ENCODE data around the gene PCBD2.
"Not testable (repeated sequence)": the region's sequence is repeated elsewhere in the genome, so short reads cannot be mapped to it uniquely, and the experiment has no call there.

The PCBD2 gene

DNA sequence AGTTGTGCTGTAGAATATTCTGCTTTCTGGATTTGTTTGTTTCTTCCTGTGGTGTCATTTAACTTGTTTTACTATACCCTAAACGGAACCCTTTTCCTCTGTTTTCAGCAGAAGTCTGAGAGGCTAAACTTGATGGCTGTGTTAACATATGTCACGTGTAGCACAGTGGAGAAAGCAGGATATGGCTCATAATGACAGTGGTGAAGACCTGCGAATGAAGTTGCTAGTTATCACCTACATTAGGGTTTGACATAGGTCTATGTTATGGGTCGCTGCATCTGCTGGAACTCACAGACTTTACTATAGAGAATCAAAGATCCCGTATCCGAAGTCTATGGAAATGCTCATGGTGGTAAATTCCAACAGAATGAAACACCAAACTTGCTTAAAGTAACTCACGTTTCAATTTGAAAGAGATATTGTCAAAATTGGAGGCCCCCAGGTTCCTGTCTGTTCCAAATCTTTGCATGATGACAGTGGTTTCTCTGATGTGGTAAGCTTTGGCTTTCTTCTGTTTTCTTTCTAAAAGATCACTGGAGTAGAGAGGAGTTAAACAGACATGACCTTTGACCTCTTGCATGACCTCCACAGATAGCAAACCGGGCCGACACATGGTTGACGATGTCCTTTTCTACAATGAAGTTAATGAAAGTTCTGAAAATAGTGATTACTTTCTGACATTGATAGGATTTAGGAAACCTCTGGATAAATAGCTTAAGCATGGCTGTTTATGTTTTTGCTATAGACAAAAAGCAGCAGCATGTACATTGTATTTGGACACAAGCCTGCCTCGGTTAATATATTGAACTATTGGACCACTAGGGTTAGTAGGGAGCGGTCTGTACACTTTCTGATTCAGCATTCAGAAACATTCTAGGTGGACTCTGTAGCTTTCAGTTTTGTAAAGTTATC is 59.7 kb downstream of the PCBD2 start:
- no peak for DNase-seq

DNA sequence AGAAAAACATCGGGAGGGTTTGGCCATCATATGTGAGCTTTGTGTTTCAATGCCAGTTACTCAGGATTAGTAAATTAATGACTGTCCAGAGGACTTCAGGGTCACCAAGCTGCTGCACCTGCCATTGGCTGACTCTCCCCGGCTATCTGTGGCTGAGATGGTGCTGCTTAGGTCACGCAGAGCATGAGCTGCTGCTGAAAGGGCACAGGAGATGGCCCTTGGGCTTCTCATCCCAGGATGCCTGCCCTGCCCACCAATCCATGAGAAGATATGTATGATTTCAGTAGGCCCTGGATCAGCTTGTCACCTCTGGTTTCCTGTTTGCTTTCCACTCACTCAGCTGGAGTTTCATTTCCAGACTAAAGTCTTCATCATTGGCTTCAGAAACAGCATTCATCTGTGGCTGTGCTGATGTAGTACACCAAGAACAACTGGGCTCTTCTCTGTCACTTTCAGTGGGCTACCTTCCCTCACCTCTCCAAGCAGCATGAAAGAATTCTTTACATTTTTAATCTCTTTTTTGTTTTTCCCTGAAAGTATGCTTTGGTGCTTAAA is 60.4 kb downstream of the PCBD2 start:
- no peak for DNase-seq

DNA sequence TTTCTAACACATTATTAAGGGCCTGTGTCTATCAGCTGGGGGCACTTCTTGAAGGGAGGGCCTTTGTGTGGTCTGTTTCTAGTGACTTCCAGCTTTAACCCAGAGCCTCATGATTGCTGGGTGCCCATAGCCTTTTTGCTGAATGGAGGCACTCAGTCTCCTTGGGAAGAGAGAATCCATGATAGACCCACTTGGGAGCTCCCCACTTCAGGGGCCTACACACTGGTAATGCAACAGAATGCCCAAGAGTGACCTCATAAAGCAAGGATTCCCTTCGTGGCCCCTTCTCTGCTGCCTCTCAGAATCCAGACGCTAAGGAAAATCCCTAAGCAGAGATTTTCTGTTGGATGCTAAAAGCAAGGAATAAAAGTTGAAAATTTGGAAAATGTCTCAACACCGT is 62.7 kb downstream of the PCBD2 start, which contains the start of gene CATSPER3:
Gene CATSPER3, plus strand, starts transcription at position 301 of the 400 bp plus-strand sequence. Its CDS starts 85 bp downstream, at position 386.
- DNase-seq: no peak

DNA sequence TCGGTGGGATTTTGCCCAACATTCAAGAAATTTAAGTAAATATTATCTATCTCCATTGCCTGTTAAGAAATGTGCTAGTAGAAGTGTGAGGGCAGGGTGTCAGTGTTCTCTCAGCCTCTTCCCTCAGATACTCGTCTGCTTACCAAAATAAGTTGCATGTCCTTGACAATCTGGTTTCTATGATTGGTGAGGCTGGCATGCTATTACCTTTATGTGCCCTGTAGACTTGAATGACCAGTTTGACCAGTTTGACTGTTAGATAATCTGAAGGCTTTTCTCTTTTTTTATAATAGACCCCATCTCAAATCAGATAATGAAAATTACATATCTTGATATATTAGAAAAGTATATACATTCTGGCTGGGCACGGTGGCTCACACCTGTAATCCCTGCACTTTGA is 63.1 kb downstream of the PCBD2 start:
- no peak for DNase-seq

DNA sequence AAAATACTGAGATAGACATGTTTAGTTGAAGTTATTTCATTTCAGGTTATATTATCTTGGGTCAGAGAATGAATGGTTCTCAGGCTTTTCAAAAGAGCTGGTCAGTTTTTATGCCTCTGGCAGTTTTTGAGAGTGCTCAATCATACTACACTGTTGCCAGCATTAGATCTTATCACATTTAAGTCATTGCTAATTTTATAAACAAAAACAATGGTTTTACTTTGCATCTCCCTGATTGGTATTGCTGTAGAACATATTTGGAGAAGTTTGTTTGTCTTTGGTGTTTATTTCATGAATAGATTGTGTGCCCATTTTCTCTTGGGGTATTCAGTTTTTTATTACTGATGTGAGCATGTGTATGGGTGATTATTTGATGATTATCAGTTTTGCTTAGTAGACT is 64.2 kb downstream of the PCBD2 start:
- no peak for DNase-seq

DNA sequence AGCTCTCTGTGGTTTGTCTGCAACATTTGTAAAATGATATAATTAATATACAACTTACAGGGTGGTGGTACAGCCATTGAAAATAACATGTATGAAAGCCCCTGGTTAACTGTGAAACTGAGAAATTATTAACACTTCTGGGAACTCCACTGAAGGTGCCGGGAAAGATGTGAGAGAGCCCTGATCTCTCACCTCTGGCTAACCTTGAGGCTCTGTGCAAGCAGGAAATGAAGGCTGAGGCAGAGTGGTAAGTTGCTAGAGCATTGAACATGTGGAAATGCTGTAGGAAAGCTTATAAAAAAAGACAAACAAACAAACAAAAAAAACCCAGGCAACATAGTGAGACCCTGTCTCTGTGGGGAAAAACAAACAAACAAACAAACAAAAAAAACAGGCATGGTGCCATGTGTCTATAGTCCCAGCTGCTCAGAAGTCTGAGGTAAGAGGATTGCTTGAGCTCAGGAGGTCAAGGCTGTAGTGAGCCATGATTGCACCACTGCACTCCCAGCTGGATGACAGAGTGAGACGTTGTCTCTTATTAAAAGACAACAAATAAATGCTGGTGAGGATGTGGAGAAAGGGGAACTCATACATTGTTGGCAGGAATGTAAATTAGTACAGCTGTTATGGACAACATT is 70.3 kb downstream of the PCBD2 start:
- DNase-seq: no peak

DNA sequence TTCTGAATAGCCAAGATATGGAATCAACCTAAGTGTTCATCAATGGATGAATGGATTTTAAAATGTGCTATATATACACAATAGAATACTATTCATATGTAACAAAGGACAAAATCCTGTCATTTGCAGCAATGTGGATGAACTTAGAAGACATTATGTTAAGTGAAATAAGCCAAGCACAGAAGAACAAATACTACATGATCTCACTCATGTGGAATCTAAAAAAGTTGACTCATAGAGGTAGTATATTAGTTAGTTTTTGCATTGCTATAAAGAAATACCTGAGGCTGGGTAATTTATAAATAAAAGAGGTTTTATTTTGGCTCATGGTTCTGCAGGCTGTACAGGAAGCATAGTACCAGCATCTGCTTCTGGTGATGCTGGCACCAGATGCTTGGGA is 70.9 kb downstream of the PCBD2 start:
- no peak for DNase-seq

DNA sequence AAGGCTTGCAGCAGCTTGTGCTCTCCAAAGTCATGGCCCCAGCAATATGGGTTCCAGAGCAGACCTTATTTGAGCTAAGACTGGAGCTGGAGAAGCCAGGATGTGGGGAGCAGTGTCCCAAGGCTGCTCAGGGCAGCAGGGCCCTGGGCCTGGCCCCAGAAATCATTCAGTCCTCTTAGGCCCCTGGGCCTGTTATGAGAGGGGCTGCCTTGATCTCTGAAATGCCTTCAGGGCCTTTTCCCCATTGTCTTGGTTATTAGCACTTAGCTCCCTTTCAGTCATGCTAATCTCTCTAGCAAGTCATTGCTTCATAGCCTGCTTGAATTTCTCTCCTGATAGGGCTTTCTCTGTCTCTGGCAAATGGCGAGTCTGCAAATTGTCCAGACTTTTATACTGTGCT is 71.9 kb downstream of the PCBD2 start:
- DNase-seq: no peak

DNA sequence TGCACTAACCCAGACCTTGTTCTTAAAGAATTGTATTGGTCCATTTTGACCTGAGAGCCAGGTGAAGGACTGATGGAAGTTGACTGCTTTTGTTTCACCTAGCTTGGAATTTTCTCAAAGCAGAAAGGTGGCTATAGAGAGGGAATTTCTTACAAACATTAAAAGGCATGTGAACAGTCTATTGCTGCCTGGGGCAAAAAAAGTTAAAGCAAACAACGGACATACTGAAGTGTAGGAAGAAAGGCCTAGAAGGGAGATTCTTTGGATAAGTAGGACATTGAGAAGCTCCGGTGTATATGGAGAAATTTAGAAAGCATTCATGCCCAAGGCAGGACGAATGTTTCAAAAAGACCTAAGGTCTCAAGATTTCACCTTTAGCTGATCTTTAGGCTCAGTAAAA is 74.5 kb downstream of the PCBD2 start:
- no peak for DNase-seq

DNA sequence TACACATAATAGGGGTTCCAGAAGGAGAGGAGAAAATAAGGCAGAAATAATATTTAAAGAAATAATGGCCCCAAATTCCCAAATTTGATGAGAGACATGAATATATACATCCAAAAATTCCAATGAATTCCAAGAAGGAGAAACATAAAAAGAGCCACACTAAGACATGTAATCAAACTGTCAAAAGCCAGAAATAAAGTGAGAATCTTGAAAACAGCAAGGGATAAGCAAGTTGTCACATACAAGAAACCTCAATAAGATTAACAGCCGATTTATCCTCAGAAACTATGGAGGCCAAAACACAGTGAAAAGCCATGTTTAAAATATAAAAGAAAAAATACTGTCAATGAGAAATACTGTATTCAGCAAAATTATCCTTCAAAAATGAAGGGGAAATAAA is 77.3 kb downstream of the PCBD2 start:
- DNase-seq: no peak

DNA sequence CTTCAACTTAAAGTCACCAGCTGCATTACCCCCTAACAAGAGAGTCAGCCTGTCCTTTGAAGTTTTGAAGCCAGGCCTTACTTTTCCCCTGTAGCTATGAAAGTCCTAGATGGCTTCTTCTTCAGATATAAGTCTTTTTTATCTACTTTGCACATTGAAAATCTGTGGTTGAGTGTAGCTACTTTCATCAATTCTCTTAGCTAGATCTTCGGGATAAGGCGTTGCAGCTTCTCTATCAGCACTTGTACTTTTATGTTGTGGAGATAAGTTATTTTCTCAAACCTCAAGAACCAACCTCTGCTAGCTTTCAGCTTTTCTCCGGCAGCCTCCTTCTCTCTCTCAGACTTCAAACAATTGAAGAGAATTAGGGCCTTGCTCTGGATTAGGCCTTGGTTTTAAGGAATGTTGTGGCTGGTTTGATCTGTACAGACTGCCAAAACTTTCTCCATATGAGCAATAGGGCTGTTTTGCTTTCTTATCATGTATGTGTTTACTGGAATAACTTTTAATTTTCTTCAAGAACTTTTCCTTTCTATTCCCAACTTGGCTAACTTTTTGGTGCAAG is 84.4 kb downstream of the PCBD2 start:
- no peak for DNase-seq

DNA sequence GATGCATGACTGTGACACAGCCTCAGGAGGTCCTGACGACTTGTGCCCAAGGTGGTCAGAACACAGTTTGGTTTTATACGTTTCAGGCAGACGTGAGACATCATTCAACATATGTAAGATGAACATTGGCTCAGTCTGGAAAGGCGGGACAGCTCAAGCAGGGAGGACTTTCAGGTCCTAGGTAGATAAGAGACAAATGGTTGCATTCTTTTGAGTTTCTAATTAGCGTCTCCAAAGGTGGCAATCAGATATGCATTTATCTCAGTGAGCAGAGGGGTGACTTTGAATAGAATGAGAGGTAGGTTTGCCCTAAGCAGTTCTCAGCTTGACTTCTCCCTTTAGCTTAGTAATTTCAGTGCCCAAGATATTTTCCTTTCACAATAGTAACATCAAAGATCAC is 85.3 kb downstream of the PCBD2 start:
- DNase-seq: not testable (repeated sequence)

DNA sequence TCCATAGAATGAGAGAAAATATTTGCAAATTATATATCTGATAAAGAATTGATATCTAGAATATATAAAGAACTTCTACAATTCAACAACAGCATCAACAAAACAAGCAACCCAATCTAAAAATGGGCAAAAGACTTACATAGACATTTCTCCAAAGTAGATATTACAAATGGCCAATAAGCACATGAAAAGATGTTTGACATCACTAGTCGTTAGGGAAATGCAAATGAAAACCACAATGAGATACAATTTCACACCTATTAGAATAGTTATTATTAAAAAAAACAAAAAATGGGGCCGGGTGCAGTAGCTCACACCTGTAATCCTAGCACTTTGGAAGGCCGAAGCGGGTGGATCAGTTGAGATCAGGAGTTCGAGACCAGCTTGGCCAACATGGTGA is 87.2 kb downstream of the PCBD2 start:
- DNase-seq: no peak

DNA sequence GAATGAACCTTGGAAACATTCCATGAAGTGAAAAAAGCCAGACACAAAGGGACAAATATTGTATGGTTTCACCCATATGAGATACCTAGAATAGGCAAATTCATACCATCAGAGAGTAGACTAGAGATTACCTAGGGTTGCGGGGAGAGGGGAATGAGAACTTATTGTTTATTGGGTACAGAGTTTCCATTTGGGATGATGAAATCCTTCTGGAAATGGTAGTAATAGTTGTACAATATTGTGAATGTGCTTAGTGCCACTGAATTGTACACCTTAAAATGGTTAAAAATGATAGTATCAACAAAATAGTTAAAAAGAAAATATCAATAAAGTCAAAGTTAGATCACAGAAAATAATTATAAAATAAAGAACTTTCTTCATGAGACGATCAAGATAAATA is 88.2 kb downstream of the PCBD2 start:
- no peak for DNase-seq

DNA sequence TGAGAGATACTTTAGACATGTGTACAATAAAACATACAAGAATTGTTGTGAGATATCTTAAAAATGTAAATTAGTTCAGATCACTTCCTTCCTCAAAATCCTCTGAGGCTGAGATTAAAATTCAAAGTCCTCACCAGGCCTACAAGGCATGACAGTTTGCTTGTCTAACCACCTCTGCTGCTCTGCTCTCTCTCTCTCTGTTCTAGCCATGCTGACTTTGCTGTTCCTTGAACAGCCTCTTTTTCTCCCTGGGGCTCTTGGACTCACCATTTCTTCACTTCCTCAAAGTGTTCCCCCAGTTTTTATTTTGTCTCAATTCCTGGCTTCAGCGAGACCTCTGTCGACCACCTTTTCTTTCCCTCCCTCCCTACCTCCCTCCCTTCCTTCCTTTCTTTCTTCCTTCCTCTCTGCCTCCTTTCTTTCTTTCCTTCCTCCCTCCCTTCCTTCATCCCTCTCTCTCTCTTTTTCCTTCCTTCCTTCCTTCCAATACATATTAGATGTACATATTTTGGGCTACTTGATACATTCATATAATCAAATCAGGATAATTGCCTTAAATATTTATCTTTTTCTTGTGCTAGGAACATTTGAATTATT is 89.7 kb downstream of the PCBD2 start:
- no peak for DNase-seq

DNA sequence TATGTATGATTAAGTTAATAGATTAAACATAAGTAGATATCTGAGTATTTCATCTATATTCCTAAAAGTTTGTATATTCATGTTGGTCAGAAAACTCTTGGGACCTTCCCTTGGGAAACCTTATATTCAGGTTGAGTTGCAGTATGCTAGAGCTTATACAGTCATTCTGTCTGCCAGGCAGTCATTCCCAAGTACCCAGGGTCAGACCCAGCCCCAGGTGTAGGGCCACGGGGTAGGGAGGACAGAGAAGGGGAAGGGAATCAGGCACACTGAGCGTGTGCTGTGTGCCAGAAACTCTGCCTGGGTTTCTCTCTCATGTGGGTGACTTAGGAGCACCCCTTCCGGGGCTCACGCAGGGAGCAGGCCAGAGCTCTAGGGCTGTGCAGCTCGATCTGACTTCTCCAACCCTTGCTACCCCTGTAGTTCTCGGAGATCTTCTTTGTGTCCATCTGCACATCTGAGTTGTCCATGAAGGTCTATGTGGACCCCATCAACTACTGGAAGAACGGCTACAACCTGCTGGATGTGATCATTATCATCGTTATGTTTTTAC is 91.0 kb downstream of the PCBD2 start:
- DNase-seq: no peak

DNA sequence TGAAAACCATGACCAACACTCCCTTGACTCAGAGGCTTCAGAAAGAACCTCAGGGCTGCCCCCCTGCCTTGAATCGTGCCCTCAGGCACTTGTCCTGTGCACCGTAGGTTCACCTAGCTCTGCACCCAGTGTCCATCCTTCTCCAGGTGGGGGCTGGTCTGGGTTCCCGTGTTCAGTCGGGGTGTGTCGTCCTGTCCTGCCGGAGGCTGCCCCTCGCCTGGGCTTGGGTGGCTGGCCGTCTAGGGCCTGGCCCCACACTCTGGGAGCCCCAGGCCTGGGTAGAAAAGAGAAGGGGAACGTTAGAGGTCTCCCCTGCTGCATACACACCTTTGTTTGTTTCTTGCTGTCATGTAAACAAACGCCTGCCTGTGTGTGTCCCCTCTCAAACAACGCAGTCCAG is 92.1 kb downstream of the PCBD2 start:
- no peak for DNase-seq

DNA sequence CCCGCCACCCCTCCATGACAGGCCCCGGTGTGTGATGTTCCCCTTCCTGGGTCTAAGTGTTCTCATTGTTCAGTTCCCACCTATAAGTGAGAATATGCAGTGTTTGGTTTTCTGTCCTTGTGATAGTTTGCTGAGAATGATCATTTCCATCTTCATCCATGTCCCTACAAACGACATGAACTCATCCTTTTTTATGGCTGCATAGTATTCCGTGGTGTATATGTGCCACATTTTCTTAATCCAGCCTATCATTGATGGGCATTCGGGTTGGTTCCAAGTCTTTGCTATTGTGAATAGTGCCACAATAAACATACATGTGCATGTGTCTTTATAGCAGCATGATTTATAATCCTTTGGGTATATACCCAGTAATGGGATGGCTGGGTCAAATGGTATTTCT is 93.1 kb downstream of the PCBD2 start:
- not testable (repeated sequence) for DNase-seq

DNA sequence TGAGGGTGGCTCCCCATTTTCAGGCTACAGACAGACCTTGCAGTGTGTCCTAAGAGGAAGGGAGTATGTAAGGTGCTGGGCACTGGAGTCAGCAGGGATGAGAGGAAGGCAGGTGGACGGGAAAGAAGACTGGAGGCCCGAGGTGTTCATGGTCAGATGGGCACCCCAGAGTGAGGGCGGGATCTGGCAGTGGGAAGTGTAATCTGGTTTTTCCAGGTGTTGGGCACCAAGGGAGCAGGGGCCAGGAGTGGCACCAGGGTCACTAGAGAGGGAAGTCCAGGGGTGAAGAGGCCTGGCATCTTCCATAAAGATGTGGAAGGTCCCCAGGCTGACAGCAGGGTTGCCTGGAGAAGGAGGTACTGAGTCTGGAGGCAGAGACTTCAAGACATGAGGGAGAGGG is 99.4 kb downstream of the PCBD2 start:
- DNase-seq: no peak

DNA sequence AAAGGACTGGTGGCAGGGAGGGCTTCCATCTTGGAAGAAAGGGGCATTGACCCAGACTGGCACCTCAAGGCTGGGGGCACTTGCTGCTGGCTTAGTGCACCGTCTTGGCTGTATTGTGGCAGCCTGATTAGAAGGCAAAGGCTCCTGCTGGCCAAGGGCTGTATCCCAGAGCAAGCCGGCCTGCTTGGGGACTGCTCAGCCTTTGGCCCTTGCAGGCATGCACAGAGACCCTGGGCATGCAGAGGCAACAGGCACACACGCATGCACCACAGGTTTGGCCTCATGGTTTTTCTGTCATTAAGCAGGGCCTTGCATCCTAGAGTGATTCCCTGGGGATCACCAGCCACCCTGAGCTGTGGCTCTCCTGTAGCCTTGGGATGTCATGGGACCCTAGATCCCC is 100.1 kb downstream of the PCBD2 start:
- no peak for DNase-seq

DNA sequence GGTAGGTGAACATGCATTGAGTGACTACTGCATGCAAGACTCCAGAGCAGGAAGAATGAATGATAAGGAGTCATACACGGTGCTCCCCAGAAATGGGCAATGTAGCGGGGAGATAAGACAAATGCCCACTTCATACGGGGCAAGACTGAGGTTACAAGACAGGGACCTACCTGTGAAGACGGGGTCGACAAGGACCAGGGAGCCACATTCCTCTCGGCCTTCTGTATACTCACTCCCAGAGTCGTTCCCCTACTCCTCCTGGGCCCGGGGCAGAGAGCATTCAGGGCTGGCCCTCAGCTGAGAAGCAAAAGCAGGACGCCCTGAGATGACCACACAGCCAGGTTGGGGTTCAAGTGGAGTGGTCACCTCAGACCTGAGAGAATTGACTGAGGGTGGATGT is 102.4 kb downstream of the PCBD2 start:
- DNase-seq: no peak

DNA sequence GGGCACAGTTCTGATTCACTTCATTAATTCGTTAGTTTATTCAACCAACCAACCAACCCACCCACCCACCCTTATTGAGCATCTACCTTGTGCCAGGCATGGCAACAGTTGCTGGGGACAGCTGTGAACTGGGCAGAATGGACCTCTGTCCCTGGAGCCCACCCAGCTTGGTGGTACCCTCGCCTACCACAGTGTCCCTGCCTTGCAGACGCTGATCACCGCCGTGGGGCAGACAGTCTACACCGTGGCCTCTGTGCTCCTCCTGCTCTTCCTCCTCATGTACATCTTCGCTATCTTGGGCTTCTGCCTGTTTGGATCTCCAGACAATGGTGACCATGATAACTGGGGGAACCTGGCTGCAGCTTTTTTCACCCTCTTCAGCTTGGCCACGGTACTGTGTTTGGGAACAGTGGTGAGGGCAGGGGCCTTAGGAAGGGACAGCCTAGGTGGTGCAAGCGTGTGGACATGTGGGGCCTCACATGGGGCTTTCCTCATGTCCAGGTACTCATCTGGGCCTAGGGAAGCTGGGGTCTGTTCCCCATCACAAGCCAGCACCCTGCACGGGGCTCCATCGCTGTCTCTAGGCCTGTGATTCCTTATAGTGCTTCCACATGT is 102.9 kb downstream of the PCBD2 start:
- DNase-seq: no peak

DNA sequence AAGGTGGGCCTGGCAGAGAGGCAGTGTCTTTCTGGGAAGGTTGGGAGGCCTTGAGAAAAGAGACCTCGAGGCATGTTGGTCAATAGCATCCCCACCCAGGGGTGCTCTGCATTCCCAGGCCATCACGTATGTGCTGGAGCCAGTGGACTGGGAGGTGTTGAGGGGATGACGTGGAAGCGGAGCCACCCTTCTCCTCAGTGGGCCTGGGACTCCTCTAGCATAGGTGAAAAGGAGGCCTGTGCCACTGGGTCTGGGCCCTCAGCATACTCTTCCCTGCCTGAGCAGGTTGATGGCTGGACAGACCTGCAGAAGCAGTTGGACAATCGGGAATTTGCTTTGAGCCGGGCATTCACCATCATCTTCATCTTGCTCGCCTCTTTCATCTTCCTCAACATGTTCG is 103.6 kb downstream of the PCBD2 start:
- DNase-seq: no peak
